ENCODE measurements around the gene TMEM74B. TPM values are rescaled to one million over a fixed set of nuclear protein-coding genes. Genes with fewer than 3 reads are reported as not detected.

The TMEM74B gene
- total RNA-seq, 2 donors from 2014 or later, result not detected

DNA sequence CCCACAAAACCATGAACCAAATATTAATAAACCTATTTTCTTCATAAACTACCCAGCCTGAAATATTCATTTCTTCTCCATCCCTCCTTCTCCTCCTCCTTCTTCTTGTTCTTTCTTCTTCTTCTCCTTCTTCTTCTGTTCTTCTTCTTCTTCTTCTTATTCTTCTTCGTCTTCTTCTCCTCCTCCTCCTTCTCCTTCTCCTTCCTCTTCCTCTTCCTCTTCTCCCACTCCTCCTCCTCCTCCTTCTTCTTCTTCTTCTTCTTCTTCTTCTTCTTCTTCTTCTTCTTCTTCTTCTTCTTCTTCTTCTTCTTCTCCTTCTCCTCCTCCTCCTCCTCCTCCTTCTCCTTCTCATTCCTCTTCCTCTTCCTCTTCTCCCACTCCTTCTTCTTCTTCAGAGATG is 5.0 kb upstream of the TMEM74B start:
- TF ChIP-seq, protein P1, sequence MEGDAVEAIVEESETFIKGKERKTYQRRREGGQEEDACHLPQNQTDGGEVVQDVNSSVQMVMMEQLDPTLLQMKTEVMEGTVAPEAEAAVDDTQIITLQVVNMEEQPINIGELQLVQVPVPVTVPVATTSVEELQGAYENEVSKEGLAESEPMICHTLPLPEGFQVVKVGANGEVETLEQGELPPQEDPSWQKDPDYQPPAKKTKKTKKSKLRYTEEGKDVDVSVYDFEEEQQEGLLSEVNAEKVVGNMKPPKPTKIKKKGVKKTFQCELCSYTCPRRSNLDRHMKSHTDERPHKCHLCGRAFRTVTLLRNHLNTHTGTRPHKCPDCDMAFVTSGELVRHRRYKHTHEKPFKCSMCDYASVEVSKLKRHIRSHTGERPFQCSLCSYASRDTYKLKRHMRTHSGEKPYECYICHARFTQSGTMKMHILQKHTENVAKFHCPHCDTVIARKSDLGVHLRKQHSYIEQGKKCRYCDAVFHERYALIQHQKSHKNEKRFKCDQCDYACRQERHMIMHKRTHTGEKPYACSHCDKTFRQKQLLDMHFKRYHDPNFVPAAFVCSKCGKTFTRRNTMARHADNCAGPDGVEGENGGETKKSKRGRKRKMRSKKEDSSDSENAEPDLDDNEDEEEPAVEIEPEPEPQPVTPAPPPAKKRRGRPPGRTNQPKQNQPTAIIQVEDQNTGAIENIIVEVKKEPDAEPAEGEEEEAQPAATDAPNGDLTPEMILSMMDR (IDR thresholded peaks at IDR 0.05), result no peak
- no peak overlapping the region for H3K4me3 ChIP-seq
- no peaks in the 10 kb centered on the region for H3K9me3 ChIP-seq
- H3K27me3 ChIP-seq (replicated peaks; ENCODE audit: insufficient read depth), result no peaks in the 10 kb centered on the region
- no peaks in the 10 kb centered on the region for H3K4me1 ChIP-seq (ENCODE audit: control insufficient read depth in 1 of 2, low read depth in 2 of 2)
- no peak for DNase-seq (ENCODE audit: low spot score)
- ATAC-seq (ENCODE audit: insufficient number of reproducible peaks, low FRiP score, low read depth), result no peak
- no peaks in the 10 kb centered on the region for H3K36me3 ChIP-seq
- H3K27ac ChIP-seq, result no peak overlapping the region

DNA sequence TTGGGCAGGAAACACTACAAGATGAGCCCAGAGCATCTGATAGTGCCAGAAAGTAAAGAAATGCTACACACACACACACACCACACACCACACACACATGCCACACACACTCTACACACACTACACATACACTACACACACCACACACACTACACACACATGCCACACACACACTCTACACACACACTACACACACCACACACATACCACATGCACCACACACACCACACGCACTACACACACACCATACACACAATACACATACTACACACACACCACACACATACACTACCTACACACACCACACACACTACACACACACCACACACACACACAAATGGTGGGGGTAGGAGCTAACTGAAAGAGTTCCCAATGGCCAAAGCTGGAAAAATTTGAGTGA is 3.6 kb upstream of the TMEM74B start:
- no peak for DNase-seq (ENCODE audit: low spot score)
- Histone ChIP-seq H3K27me3 (replicated peaks; ENCODE audit: insufficient read depth) (no peaks in the 10 kb centered on the region), H3K4me3 (no peak overlapping the region), H3K4me1 (ENCODE audit: control insufficient read depth in 1 of 2, low read depth in 2 of 2) (no peaks in the 10 kb centered on the region), H3K36me3 (no peaks in the 10 kb centered on the region), H3K27ac (no peak overlapping the region), H3K9me3 (no peaks in the 10 kb centered on the region)
- TF ChIP-seq, protein P1 (IDR thresholded peaks at IDR 0.05), result no peak
- no peak for ATAC-seq (ENCODE audit: insufficient number of reproducible peaks, low FRiP score, low read depth)

DNA sequence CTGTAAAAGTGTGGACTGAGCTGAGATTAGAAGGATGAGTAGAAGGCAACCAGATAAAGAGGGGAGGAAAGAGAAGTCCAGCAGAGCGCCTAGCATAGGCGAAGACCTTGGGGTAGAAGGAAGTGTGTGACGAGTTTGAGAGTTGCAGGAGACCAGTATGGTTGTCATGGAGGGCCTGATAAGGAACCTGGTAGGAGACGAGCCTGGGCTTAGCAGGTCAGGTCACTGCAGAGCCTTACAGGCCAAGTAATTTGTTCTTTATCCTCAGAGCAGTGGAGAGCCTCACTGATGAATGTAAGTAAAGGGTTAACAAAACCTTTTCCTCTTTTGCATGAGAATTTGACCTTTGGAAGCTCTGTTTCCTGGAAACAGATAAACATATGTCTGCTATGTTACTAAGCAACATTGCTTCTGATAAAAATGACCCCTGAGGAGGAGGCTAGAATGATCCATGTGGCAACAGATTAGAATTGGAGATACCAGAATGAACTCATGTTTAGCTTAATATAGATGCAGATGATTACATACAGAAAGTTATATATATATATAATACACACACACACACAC is 2.9 kb upstream of the TMEM74B start:
- Histone ChIP-seq H3K4me3 (no peak overlapping the region), H3K36me3 (no peaks in the 10 kb centered on the region), H3K4me1 (ENCODE audit: control insufficient read depth in 1 of 2, low read depth in 2 of 2) (no peaks in the 10 kb centered on the region), H3K27me3 (replicated peaks; ENCODE audit: insufficient read depth) (no peaks in the 10 kb centered on the region), H3K27ac (no peak overlapping the region), H3K9me3 (no peaks in the 10 kb centered on the region)
- TF ChIP-seq, protein P1 (IDR thresholded peaks at IDR 0.05), result no peak
- ATAC-seq (ENCODE audit: insufficient number of reproducible peaks, low FRiP score, low read depth) (no peak), DNase-seq (ENCODE audit: low spot score) (no peak)

DNA sequence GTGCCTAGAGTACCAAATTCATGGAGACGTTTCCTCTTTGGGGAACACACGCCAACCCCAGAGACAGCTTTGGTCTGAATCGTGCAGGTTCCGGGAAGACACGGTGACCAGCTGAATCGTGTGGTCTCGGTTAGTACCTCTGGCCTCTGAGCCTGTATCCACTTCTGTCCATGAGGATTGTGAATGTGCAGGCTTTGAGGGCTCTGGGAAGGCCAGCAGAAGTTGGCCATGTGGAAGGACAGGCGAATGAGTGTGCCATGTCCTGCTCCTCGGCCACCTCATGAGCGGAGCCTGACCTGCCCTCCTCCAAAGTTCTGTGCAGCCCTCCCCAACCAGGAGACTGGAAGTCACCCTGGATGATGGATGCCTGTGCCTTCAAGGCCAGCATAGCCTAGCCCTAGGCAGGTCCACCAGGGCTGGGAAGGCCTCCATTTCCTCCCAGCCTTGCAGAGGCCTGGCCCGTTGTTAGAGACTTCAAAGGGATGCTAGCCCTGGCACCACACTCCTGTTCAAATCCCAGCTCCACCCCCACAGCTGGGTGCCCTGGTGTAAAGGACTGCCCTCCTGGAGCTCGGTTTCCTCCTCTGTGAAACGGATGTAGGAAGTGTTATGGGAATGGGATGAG is 1.7 kb upstream of the TMEM74B start:
- H3K4me3 ChIP-seq, result no peak overlapping the region
- ATAC-seq (ENCODE audit: insufficient number of reproducible peaks, low FRiP score, low read depth) (no peak), DNase-seq (ENCODE audit: low spot score) (no peak)
- no peaks in the 10 kb centered on the region for H3K4me1 ChIP-seq (ENCODE audit: control insufficient read depth in 1 of 2, low read depth in 2 of 2)
- no peaks in the 10 kb centered on the region for H3K9me3 ChIP-seq
- H3K36me3 ChIP-seq, result no peaks in the 10 kb centered on the region
- TF ChIP-seq, protein P1 (IDR thresholded peaks at IDR 0.05), result no peak
- no peaks in the 10 kb centered on the region for H3K27me3 ChIP-seq (replicated peaks; ENCODE audit: insufficient read depth)
- no peak overlapping the region for H3K27ac ChIP-seq

DNA sequence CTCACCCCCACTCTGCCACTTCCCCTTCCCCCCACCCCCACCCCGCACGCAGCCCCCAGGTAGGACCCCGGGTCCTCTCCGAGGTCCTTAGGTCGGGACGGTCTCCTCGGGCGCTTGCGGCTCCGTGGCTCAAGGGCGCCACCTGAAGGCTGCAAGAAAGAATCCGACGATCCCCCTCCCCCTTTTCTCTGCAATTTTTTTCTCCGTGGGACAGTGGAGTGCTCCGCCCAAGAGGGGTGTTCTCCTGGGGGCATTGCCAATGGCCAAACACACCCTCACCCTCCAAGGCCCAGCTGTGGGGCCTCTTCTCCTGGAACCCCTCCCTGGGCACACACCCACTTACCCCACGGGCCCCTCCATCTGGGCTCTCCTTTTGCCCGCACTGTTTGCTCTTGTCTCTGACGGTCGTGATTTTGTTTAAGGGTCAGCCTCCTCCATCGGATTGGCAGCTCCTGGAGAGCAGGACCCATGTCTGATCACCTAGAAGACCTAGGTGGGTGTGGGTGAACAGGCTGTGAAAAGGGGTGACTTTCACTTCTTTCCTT is 1.1 kb upstream of the TMEM74B start:
- Histone ChIP-seq H3K36me3 (no peaks in the 10 kb centered on the region), H3K9me3 (no peaks in the 10 kb centered on the region), H3K27ac (no peak overlapping the region), H3K4me3 (peak overlapping the region; percentile 60), H3K4me1 (ENCODE audit: control insufficient read depth in 1 of 2, low read depth in 2 of 2) (no peaks in the 10 kb centered on the region), H3K27me3 (replicated peaks; ENCODE audit: insufficient read depth) (no peaks in the 10 kb centered on the region)
- TF ChIP-seq, protein P1 (IDR thresholded peaks at IDR 0.05), result no peak
- ATAC-seq (ENCODE audit: insufficient number of reproducible peaks, low FRiP score, low read depth), result no peak
- no peak for DNase-seq (ENCODE audit: low spot score)
